Measurements from ENCODE around the gene SZT2.

Gene SZT2

GRCh38 chr1:43435146-43436145, 45.7 kb downstream of the SZT2 start:
- H3K4me3 ChIP-seq (ENCODE audit: low read depth, low read length): no peak overlapping the region
- no peak for TF ChIP-seq CTCF (IDR thresholded peaks at IDR 0.05; ENCODE audit: borderline replicate concordance, insufficient read depth, low read depth, low read length)

- H3K4me3 ChIP-seq (ENCODE audit: low read depth, low read length): no peak overlapping the region
- TF ChIP-seq CTCF (IDR thresholded peaks at IDR 0.05; ENCODE audit: borderline replicate concordance, insufficient read depth, low read depth, low read length): no peak
Observed at GRCh38 chr1:43436371-43436770, 46.7 kb downstream of the SZT2 start.

GRCh38 chr1:43437031-43437973, 47.6 kb downstream of the SZT2 start:
- TF ChIP-seq CTCF (IDR thresholded peaks at IDR 0.05; ENCODE audit: borderline replicate concordance, insufficient read depth, low read depth, low read length): no peak
- no peak overlapping the region for H3K4me3 ChIP-seq (ENCODE audit: low read depth, low read length)

GRCh38 chr1:43438006-43438405, 48.3 kb downstream of the SZT2 start:
- TF ChIP-seq CTCF (IDR thresholded peaks at IDR 0.05; ENCODE audit: borderline replicate concordance, insufficient read depth, low read depth, low read length): no peak
- H3K4me3 ChIP-seq (ENCODE audit: low read depth, low read length): no peak overlapping the region

- no peak overlapping the region for H3K4me3 ChIP-seq (ENCODE audit: low read depth, low read length)
- no peak for TF ChIP-seq CTCF (IDR thresholded peaks at IDR 0.05; ENCODE audit: borderline replicate concordance, insufficient read depth, low read depth, low read length)
Observed at GRCh38 chr1:43438576-43438952, 48.9 kb downstream of the SZT2 start.

- TF ChIP-seq CTCF (IDR thresholded peaks at IDR 0.05; ENCODE audit: borderline replicate concordance, insufficient read depth, low read depth, low read length): no peak
- H3K4me3 ChIP-seq (ENCODE audit: low read depth, low read length): no peak overlapping the region
Observed at GRCh38 chr1:43438953-43439581, 49.4 kb downstream of the SZT2 start.

Data from GM12875 (cell line).